Muscle layer of duodenum (tissue), 2 donors: ENCODE data around the gene SPATA32.

Source experiments
- H3K27ac ChIP-seq: one replicate; pipeline ENCODE4 v1.7.0; 2013; ENCODE audit warnings: mild to moderate bottlenecking, low read length
- H3K27me3 ChIP-seq: one replicate; pipeline ENCODE4 v1.7.0; 2013; ENCODE audit warnings: low read depth, mild to moderate bottlenecking, control low read depth, low read length
- H3K36me3 ChIP-seq, 2 donors: one replicate each; pipeline ENCODE4 v1.7.0; 2013; ENCODE audit warnings: low read length in 2 of 2, control low read depth in 1 of 2, mild to moderate bottlenecking in 1 of 2; ENCODE audit not compliant: insufficient read depth in 2 of 2, control insufficient read depth in 1 of 2
- H3K4me1 ChIP-seq, 2 donors: one replicate each; pipeline ENCODE4 v1.7.0; 2013; ENCODE audit warnings: low read length in 2 of 2, mild to moderate bottlenecking in 2 of 2, control low read depth in 1 of 2, moderate library complexity in 1 of 2; ENCODE audit not compliant: insufficient read depth in 2 of 2, control insufficient read depth in 1 of 2
- H3K4me3 ChIP-seq, 2 donors: one replicate each; pipeline ENCODE4 v1.7.0; 2013; ENCODE audit warnings: low read length in 2 of 2, low read depth in 1 of 2, mild to moderate bottlenecking in 1 of 2
- H3K9me3 ChIP-seq, 2 donors: one replicate each; pipeline ENCODE4 v1.7.0; 2013; ENCODE audit warnings: low read length in 2 of 2, control low read depth in 1 of 2, mild to moderate bottlenecking in 1 of 2; ENCODE audit not compliant: control insufficient read depth in 1 of 2
- donor health status: healthy.

SPATA32 gene

GRCh38 chr17:45261577-45262515 is at the start of gene SPATA32:
TSS of gene SPATA32 (minus strand) at chr17:45262094. CDS start at chr17:45262016, 78 bp downstream.
- Histone ChIP-seq H3K27ac (no peak within 1 kb of the TSS), H3K4me3 (peak within 1 kb of the TSS; percentile 50 to 74), H3K9me3 (no peaks in the 10 kb centered on the region)

GRCh38 chr17:45311401-45311759 is 49.5 kb upstream of the SPATA32 start:
- Histone ChIP-seq H3K9me3 (no peaks in the 10 kb centered on the region), H3K4me3 (peak overlapping the region; percentile 43 to 94), H3K36me3 (no peaks in the 10 kb centered on the region), H3K4me1 (peaks cover 65 to 72% of the 10 kb centered on the region in 2 donors), H3K27me3 (no peaks in the 10 kb centered on the region), H3K27ac (peak overlapping the region; percentile 94)

More at GRCh38 chr17:45261577-45262515, at the start of gene SPATA32:
- Histone ChIP-seq H3K4me1 (peaks cover 13 to 18% of the 10 kb centered on the region in 2 donors), H3K27me3 (no peaks in the 10 kb centered on the region), H3K36me3 (peaks cover 29 to 33% of the 10 kb centered on the region in 2 donors)

- H3K27ac ChIP-seq, result peak overlapping the region; percentile 94
- H3K4me3 ChIP-seq, result peak overlapping the region in 1 of 2 donors; percentile 38
- peaks cover 73 to 75% of the 10 kb centered on the region in 2 donors for H3K4me1 ChIP-seq
- H3K27me3 ChIP-seq, result no peaks in the 10 kb centered on the region
- no peaks in the 10 kb centered on the region for H3K9me3 ChIP-seq
- H3K36me3 ChIP-seq, result no peaks in the 10 kb centered on the region
These were observed 48.8 kb upstream of the SPATA32 start for GRCh38 chr17:45310380-45311324.

GRCh38 chr17:45309400-45309799 is 47.5 kb upstream of the SPATA32 start:
- no peaks in the 10 kb centered on the region for H3K9me3 ChIP-seq
- no peak overlapping the region for H3K4me3 ChIP-seq
- peaks cover 0 to 4% of the 10 kb centered on the region in 2 donors for H3K36me3 ChIP-seq
- peaks cover 67 to 74% of the 10 kb centered on the region in 2 donors for H3K4me1 ChIP-seq
- no peaks in the 10 kb centered on the region for H3K27me3 ChIP-seq
- H3K27ac ChIP-seq, result no peak overlapping the region

GRCh38 chr17:45308840-45309239 is 46.9 kb upstream of the SPATA32 start:
- Histone ChIP-seq H3K36me3 (peaks cover 0 to 7% of the 10 kb centered on the region in 2 donors), H3K4me3 (no peak overlapping the region), H3K27me3 (no peaks in the 10 kb centered on the region), H3K27ac (no peak overlapping the region), H3K4me1 (peaks cover 61 to 68% of the 10 kb centered on the region in 2 donors), H3K9me3 (no peaks in the 10 kb centered on the region)

GRCh38 chr17:45308016-45308365 is 46.1 kb upstream of the SPATA32 start:
- peak overlapping the region in 1 of 2 donors; percentile 29 for H3K4me3 ChIP-seq
- no peaks in the 10 kb centered on the region for H3K9me3 ChIP-seq
- H3K36me3 ChIP-seq, result peaks cover 0 to 7% of the 10 kb centered on the region in 2 donors
- peak overlapping the region; percentile 78 for H3K27ac ChIP-seq
- peaks cover 54 to 66% of the 10 kb centered on the region in 2 donors for H3K4me1 ChIP-seq
- no peaks in the 10 kb centered on the region for H3K27me3 ChIP-seq

- peak overlapping the region; percentile 29 to 30 for H3K4me3 ChIP-seq
- no peaks in the 10 kb centered on the region for H3K9me3 ChIP-seq
- H3K36me3 ChIP-seq, result peaks cover 0 to 7% of the 10 kb centered on the region in 2 donors
- no peaks in the 10 kb centered on the region for H3K27me3 ChIP-seq
- H3K4me1 ChIP-seq, result peaks cover 53 to 66% of the 10 kb centered on the region in 2 donors
- peak overlapping the region; percentile 78 for H3K27ac ChIP-seq
These were observed 45.6 kb upstream of the SPATA32 start for GRCh38 chr17:45307290-45308015.

- no peak overlapping the region for H3K4me3 ChIP-seq
- H3K27ac ChIP-seq, result peak overlapping the region; percentile 78
- peaks cover 47 to 65% of the 10 kb centered on the region in 2 donors for H3K4me1 ChIP-seq
- H3K9me3 ChIP-seq, result no peaks in the 10 kb centered on the region
- peaks cover 0 to 7% of the 10 kb centered on the region in 2 donors for H3K36me3 ChIP-seq
- H3K27me3 ChIP-seq, result no peaks in the 10 kb centered on the region
These were observed 44.7 kb upstream of the SPATA32 start for GRCh38 chr17:45306623-45307022.

GRCh38 chr17:45306094-45306493 is 44.2 kb upstream of the SPATA32 start:
- Histone ChIP-seq H3K36me3 (peaks cover 0 to 7% of the 10 kb centered on the region in 2 donors), H3K4me3 (no peak overlapping the region), H3K4me1 (peaks cover 42 to 60% of the 10 kb centered on the region in 2 donors), H3K27me3 (no peaks in the 10 kb centered on the region), H3K9me3 (no peaks in the 10 kb centered on the region), H3K27ac (peak overlapping the region; percentile 78)

GRCh38 chr17:45305530-45306087 is 43.7 kb upstream of the SPATA32 start:
- Histone ChIP-seq H3K4me1 (peaks cover 39 to 58% of the 10 kb centered on the region in 2 donors), H3K9me3 (no peaks in the 10 kb centered on the region), H3K27me3 (no peaks in the 10 kb centered on the region), H3K36me3 (peaks cover 0 to 7% of the 10 kb centered on the region in 2 donors), H3K27ac (peak overlapping the region; percentile 67), H3K4me3 (no peak overlapping the region)
